HepG2 (cell line): ENCODE data around the gene LTB4R2. TPM values are rescaled to one million over a fixed set of nuclear protein-coding genes. Genes with fewer than 3 reads are reported as not detected.

Experiments used
- ATAC-seq: fragments of 200-7000 bp; cut with Tn5 transposase; 3 replicates; pipeline ENCODE4 v1.9.1; 2020; ENCODE audit warnings: mild to moderate bottlenecking, moderate library complexity
- BruUV-seq: library from RNA; stranded (reverse); fragments of 400-500 nt; replicated peaks from 2 replicates; lab custom pipeline; 2021; lab: Mats Ljungman, UMichigan
- CTCF ChIA-PET: fragments of 300-600 bp; formaldehyde crosslinking; extraction: SDS; loops from one replicate; lab custom pipeline; 2021; ENCODE audit warnings: low total read pairs, inconsistent platforms, low intra/inter-chr PET ratio; lab: Yijun Ruan, JAX
- POLR2A ChIA-PET: fragments of 350-600 bp; sonication (Branson Sonifier 250); formaldehyde crosslinking; loops from one replicate; lab custom pipeline; 2020; ENCODE audit warnings: antibody characterized with exemption, inconsistent platforms; lab: Yijun Ruan, JAX
- DNase-seq: peaks from one replicate; pipeline ENCODE4 v3.0.0-alpha.2; 2015; ENCODE audit warnings: low spot score
- FAIRE-seq: peaks from 3 replicates; lab custom pipeline; 2011; peaks lifted over from hg19 to GRCh38; lab: Jason Lieb, UNC
- H2AFZ ChIP-seq: one replicate; pipeline ENCODE4 v1.6.1; 2011; ENCODE audit warnings: low read length, inconsistent platforms
- H3K27ac ChIP-seq: fragments of 300-600 bp; 3 replicates; pipeline ENCODE4 v1.8.0; 2011; ENCODE audit warnings: mixed run types, mild to moderate bottlenecking, mixed read lengths, low read length, inconsistent platforms; ENCODE audit not compliant: insufficient read depth; ENCODE audit errors: extremely low read length
- H3K27me3 ChIP-seq, 2 experiments: fragments of 200-600 bp in 1 of 2; 2 replicates in 1 of 2; 3 replicates in 1 of 2; pipeline versions ENCODE4 v1.6.0 to v1.8.0; 2011; ENCODE audit warnings: low read length in 2 of 2, mild to moderate bottlenecking in 2 of 2, moderate library complexity in 2 of 2, inconsistent platforms in 1 of 2; ENCODE audit not compliant: insufficient read depth in 2 of 2, control insufficient read depth in 1 of 2
- H3K36me3 ChIP-seq, 2 experiments: fragments of 200-600 bp in 1 of 2; replicated peaks in 1 of 2; 2 replicates in 1 of 2; 3 replicates in 1 of 2; pipeline versions ENCODE4 v1.5.1 to v1.8.0; 2011; ENCODE audit warnings: low read length in 2 of 2, inconsistent platforms in 1 of 2; ENCODE audit not compliant: insufficient read depth in 2 of 2, control insufficient read depth in 1 of 2
- H3K4me1 ChIP-seq: 2 replicates; pipeline ENCODE4 v1.5.1; 2012; ENCODE audit warnings: low read length, inconsistent platforms; ENCODE audit not compliant: insufficient read depth
- H3K4me2 ChIP-seq: 2 replicates; pipeline ENCODE4 v1.6.0; 2011; ENCODE audit warnings: low read depth, low read length, inconsistent platforms
- H3K4me3 ChIP-seq, 3 experiments: fragments of 200-600 bp in 1 of 3; sonication (generic), shearing (Covaris generic) in 1 of 3; replicated peaks in 1 of 3; 2 replicates each; pipeline ENCODE4 v1.5.1; 2011 to 2016; ENCODE audit warnings: low read length in 3 of 3, inconsistent platforms in 2 of 3, low read depth in 2 of 3, mild to moderate bottlenecking in 2 of 3, control low read depth in 1 of 3, mixed read lengths in 1 of 3; ENCODE audit not compliant: insufficient read depth in 1 of 3
- H3K79me2 ChIP-seq: one replicate; pipeline ENCODE4 v1.6.1; 2011; ENCODE audit warnings: low read length, inconsistent platforms; ENCODE audit not compliant: insufficient read depth
- H3K9ac ChIP-seq: 2 replicates; pipeline ENCODE4 v1.6.0; 2011; ENCODE audit warnings: mild to moderate bottlenecking, low read depth, low read length, inconsistent platforms; ENCODE audit not compliant: insufficient read depth
- H3K9me3 ChIP-seq: 2 replicates; pipeline ENCODE4 v1.5.1; 2012; ENCODE audit warnings: mild to moderate bottlenecking, low read length
- H4K20me1 ChIP-seq: 2 replicates; pipeline ENCODE4 v1.6.0; 2011; ENCODE audit warnings: inconsistent platforms, mild to moderate bottlenecking, low read length, moderate library complexity; ENCODE audit not compliant: insufficient read depth
- ARID4A ChIP-seq: sonication (generic); formaldehyde crosslinking; IDR thresholded peaks from 2 replicates; pipeline ENCODE4 v1.5.0; 2020; ENCODE audit warnings: mild to moderate bottlenecking, missing genetic modification reagents, borderline replicate concordance
- CENPX ChIP-seq: sonication (generic); formaldehyde crosslinking; IDR thresholded peaks from 2 replicates; pipeline ENCODE4 v1.9.0; 2021; ENCODE audit warnings: mild to moderate bottlenecking, missing genetic modification reagents, moderate library complexity
- DDIT3 ChIP-seq: sonication (generic); formaldehyde crosslinking; IDR thresholded peaks from 2 replicates; pipeline ENCODE4 v1.4.0; 2020; ENCODE audit warnings: mild to moderate bottlenecking, missing genetic modification reagents
- FOXP4 ChIP-seq: sonication (generic); formaldehyde crosslinking; IDR thresholded peaks from 2 replicates; pipeline ENCODE4 v1.4.0; 2020; ENCODE audit warnings: missing genetic modification reagents
- GLI4 ChIP-seq: sonication (generic); formaldehyde crosslinking; IDR thresholded peaks from 2 replicates; pipeline ENCODE4 v1.5.1; 2020; ENCODE audit warnings: missing genetic modification reagents, mild to moderate bottlenecking, moderate library complexity, borderline replicate concordance
- HIVEP1 ChIP-seq: sonication (generic); formaldehyde crosslinking; IDR thresholded peaks from 2 replicates; pipeline ENCODE4 v1.4.0; 2020; ENCODE audit warnings: mild to moderate bottlenecking, missing genetic modification reagents
- SIX4 ChIP-seq: sonication (generic); formaldehyde crosslinking; IDR thresholded peaks from 2 replicates; pipeline ENCODE4 v1.4.0; 2020; ENCODE audit warnings: missing genetic modification reagents
- SOX5 ChIP-seq: IDR thresholded peaks from 2 replicates; pipeline ENCODE4 v1.6.1; 2016; ENCODE audit warnings: borderline replicate concordance
- TBX3 ChIP-seq: fragments of 450-650 bp; IDR thresholded peaks from 2 replicates; pipeline ENCODE4 v1.6.1; 2017; ENCODE audit warnings: antibody characterized with exemption, mild to moderate bottlenecking, inconsistent platforms, borderline replicate concordance
- TERF1 ChIP-seq: sonication (generic); formaldehyde crosslinking; IDR thresholded peaks from 2 replicates; pipeline ENCODE4 v1.8.0; 2022; ENCODE audit warnings: mild to moderate bottlenecking, missing genetic modification reagents, moderate library complexity
- ZNF768 ChIP-seq: sonication (generic); formaldehyde crosslinking; IDR thresholded peaks from 2 replicates; pipeline ENCODE4 v1.4.0; 2020; ENCODE audit warnings: missing genetic modification reagents
- ZSCAN5A ChIP-seq: sonication (generic); formaldehyde crosslinking; IDR thresholded peaks from 2 replicates; pipeline ENCODE4 v1.8.0; 2022; ENCODE audit warnings: mild to moderate bottlenecking, missing genetic modification reagents, borderline replicate concordance
- WGBS: methylation state at CpG from one replicate; pipeline ENCODE4 v1.1.6; 2017; ENCODE audit warnings: low lambda C conversion rate; 5-methylcytosine and 5-hydroxymethylcytosine counted together
- in situ Hi-C: cut with HindIII; loops from 2 replicates; pipeline ENCODE4 v1.10.0; 2017; ENCODE audit warnings: low pct_unique_long_range_greater_than_20kb; ENCODE audit not compliant: extremely low pct_ligation_motif_present
- intact Hi-C: fragments of 100-400 bp; cut with micrococcal nuclease; formaldehyde crosslinking; loops from one replicate; pipeline ENCODE4 v1.10.0; 2022; ENCODE audit not compliant: unreplicated experiment
- polyA plus RNA-seq, 8 experiments: library from polyadenylated mRNA; depleted of rRNA in 3 of 8; stranded (reverse) in 7 of 8; unstranded in 1 of 8; fragments of >200 nt; fragmentation: Illumina TruSeq in 4 of 8; extraction: Trizol in 4 of 8; gene quantifications; 2 replicates each; pipeline versions ENCODE4 v1.2.1 to v1.2.3, GENCODE V29; 2011 to 2016; ENCODE audit warnings: low read depth in 4 of 8, missing spikeins in 1 of 8, mixed read lengths in 1 of 8; ENCODE audit not compliant: insufficient read depth in 1 of 8
- total RNA-seq, 5 experiments: library from RNA; depleted of rRNA; stranded (reverse); fragments of >200 nt; fragmentation: Illumina TruSeq; extraction: Trizol; gene quantifications; 2 replicates each; pipeline ENCODE4 v1.2.3, GENCODE V29; 2016; ENCODE audit warnings: low read depth in 1 of 5

Gene LTB4R2
- total and polyA plus RNA-seq, 2 of the 13 experiments (the other 11 are each of a cell fraction or from before 2014, with no cell fraction given) = 3.9 to 6.9 TPM

- TF ChIP-seq ZNF768 (CRISPR knock-in tag) (0 out of 2 replicates have a peak, but pooled peaks have one; percentile 21), HIVEP1 (CRISPR knock-in tag) (peak; percentile 55; the same call in 1 of the 2 replicates), GLI4 (CRISPR knock-in tag) (no peak), ZSCAN5A (no peak), FOXP4 (CRISPR knock-in tag) (no peak)
Observed at GRCh38 chr14:24304019-24304387, 5.9 kb upstream of the LTB4R2 start (continued).

GRCh38 chr14:24307156-24307574 is 2.8 kb upstream of the LTB4R2 start:
- FAIRE-seq (no peak), ATAC-seq (peak; percentile 3), DNase-seq (no peak)
- Histone ChIP-seq H4K20me1 (no peaks in the 10 kb centered on the region), H3K27ac (peak overlapping the region; percentile 90), H3K4me1 (peaks cover 48% of the 10 kb centered on the region), H3K79me2 (peaks cover 9% of the 10 kb centered on the region), H3K36me3 (peaks cover 42 to 49% of the 10 kb centered on the region in 2 experiments), H3K4me2 (peak overlapping the region; percentile 92), H2AFZ (no peak overlapping the region), H3K9ac (peak overlapping the region; percentile 86), H3K27me3 (no peaks in the 10 kb centered on the region; a peak in 1 of 5 replicates), H3K9me3 (no peaks in the 10 kb centered on the region), H3K4me3 (peak overlapping the region; percentile 44 to 73 (median 56))
- intact Hi-C loops (loop anchor here (1.0 kb wide), 1 partner anchor 8 kb away; the partner anchor contains the start of genes DHRS1 and NOP9), in situ Hi-C loops (no loop called here)
- WGBS = 42% methylated on average over 11 of the region's 11 CpGs
- ChIA-PET CTCF (interaction anchor here (0.6 to 3.4 kb wide), 6 partner anchors 9 to 742 kb away, joined by 3 to 45 read pairs (median 6); partner anchors contain the start of genes DHRS1, MDP1, NOP9 and TINF2), POLR2A (interaction anchor here (0.8 to 24.7 kb wide), 39 partner anchors 9 to 1005 kb away, joined by 3 to 850 read pairs (median 9); partner anchors contain the start of genes CBLN3, CHMP4A, DCAF11 and DHRS1)
- BruUV-seq = TSS peak; percentile 74
- TF ChIP-seq ARID4A (CRISPR knock-in tag) = no peak
- no peak for TF ChIP-seq TERF1 (CRISPR knock-in tag)
- no peak for TF ChIP-seq SIX4 (CRISPR knock-in tag)
- TF ChIP-seq CENPX (CRISPR knock-in tag) = no peak
- TF ChIP-seq SOX5 (CRISPR knock-in tag) = no peak
- TF ChIP-seq TBX3 = no peak
- no peak for TF ChIP-seq DDIT3
